Activated CD8-positive, alpha-beta memory T cell treated with anti-CD3 and anti-CD28 coated beads, Interleukin-2, amount 50 U/mL, for 4 hours (primary cell): Measurements from ENCODE around the gene ZNHIT3.
"Not testable (repeated sequence)": the region's sequence is repeated elsewhere in the genome, so short reads cannot be mapped to it uniquely, and the experiment has no call there.

Experiments
- DNase-seq: peaks from one replicate; pipeline ENCODE4 v3.0.0-alpha.2; 2020

The ZNHIT3 gene

DNA sequence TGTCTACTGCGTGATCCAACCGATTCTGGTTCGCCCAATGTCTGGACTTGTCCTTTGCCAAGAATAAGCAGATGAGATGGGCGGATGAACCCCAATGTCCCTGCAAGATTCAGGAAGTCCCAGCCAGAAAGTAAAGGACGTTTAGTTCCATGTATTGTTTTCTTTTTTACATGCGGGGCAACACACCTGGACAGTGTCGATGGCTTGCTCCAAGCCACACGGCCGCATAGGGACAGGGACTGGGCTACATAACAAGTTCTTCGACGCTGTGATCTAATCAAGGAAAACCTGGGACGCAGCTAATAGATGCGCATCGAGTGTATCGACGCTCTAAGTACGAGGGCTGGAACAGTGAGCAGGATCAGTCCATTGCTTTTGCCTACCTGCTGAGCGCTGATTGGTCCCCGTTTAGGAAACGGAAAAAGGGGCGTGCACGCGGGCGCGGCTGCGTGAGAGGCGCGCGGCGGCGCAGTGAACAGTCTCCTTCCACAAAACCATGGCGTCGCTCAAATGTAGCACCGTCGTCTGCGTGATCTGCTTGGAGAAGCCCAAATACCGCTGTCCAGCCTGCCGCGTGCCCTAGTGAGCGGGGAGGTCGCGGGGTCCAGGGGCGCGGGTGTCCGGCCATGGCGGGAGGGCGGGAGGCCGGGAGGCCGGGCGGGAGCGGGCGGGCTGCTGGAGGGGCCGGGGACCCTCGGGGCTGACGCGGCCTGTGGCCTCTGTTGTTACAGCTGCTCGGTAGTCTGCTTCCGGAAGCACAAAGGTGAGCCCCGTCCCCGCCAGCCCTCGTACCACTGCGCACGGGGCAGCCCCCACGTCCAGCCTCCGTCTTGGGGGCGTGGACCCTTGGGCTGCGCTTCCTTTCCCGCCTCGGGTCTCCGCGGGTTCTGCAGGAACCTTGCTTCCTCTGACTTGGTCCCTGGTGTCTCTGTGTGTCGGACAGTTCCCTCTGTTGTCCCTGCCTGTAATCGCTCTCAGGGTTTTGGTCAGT lies at the start of gene ZNHIT3:
Gene ZNHIT3, plus strand, starts transcription at position 478 of the 991 bp plus-strand sequence. Its CDS starts 19 bp downstream, at position 497.
- peak; percentile 86 for DNase-seq

DNA sequence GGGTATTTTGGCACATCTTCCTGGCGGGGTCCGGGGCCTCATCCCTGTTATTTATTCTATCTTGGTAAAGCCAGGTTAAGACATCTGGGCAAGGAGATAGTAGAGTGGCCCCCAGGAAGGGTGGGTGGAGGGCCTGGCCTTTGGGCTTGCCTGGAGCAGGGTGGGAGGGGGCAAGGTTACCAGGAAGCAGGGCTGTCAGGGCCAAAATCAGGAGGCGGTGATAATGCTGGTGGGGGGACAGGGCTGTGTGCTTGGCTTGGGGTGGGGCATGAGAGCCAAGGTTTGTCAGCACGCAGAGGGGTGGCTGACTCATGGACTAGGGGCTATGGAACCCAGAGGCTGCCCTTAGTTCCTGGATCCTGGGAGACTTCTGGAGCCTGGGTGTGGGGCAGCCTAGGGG lies 44.7 kb upstream of the ZNHIT3 start:
- not testable (repeated sequence) for DNase-seq

DNA sequence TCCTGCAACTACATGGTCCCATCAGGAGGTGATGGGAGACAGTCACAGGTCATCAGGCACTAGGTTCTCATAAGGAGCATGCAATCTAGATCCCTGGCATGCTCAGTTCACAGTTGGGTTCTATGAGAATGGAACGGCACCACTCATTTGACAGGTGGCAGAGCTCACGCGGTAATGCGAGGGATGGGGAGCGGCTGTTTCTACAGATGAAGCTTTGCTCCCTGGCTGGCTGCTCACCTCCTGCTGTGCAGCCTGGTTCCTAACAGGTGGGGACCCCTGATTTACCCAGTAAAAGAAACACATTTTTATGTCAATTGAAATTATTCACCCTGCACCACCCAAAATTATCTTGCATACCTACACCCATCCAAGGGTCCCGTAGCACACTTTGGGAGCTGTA lies 42.7 kb upstream of the ZNHIT3 start:
- DNase-seq: no peak

- DNase-seq: not testable (repeated sequence)
Measured at GRCh38 chr17:36449997-36450396, 36.5 kb upstream of the ZNHIT3 start.

DNA sequence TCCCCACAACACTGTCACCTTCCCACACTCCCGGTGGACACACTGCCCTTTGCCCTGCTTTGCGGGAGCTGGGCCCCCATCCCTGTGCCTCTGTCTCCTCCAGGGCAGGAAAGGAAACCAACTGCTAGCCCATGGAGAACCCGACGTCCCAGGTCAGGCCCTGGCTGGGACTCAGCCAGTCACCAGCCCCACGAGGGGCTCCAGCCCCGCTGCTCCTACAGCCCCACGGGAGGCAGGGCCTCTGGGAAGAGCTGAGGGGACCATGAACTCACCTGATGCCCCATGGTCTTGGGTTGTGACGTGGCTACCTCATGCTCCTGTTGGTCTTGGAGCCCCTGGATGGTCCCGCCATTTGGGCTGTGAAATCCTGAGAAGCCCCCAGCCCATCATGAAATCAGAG lies 33.6 kb upstream of the ZNHIT3 start:
- DNase-seq: not testable (repeated sequence)

GRCh38 chr17:36457701-36458100 lies 28.8 kb upstream of the ZNHIT3 start:
- not testable (repeated sequence) for DNase-seq

DNA sequence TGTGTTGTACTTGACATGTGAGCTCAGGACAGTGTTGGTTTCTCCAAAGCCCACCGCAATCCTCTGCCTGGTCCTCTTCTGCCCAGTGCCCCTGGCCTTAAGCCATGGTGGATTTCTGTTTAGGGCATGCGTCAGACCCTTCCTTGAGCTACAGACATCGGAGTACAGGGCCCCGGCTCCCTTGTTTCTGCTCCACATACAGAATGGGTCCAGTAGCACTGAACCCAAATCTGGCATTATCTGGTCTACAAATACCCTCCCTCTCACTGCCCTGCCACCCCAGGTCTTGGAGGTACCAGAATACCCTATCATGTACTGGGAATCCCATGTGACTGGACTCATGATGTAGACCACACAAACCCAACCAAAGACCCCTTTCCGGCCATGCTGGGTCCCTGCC lies 27.4 kb upstream of the ZNHIT3 start:
- no peak for DNase-seq

- no peak for DNase-seq
Measured at GRCh38 chr17:36459601-36460000, 26.9 kb upstream of the ZNHIT3 start.

- DNase-seq: no peak
Measured at GRCh38 chr17:36460265-36460937, 26.1 kb upstream of the ZNHIT3 start.

DNA sequence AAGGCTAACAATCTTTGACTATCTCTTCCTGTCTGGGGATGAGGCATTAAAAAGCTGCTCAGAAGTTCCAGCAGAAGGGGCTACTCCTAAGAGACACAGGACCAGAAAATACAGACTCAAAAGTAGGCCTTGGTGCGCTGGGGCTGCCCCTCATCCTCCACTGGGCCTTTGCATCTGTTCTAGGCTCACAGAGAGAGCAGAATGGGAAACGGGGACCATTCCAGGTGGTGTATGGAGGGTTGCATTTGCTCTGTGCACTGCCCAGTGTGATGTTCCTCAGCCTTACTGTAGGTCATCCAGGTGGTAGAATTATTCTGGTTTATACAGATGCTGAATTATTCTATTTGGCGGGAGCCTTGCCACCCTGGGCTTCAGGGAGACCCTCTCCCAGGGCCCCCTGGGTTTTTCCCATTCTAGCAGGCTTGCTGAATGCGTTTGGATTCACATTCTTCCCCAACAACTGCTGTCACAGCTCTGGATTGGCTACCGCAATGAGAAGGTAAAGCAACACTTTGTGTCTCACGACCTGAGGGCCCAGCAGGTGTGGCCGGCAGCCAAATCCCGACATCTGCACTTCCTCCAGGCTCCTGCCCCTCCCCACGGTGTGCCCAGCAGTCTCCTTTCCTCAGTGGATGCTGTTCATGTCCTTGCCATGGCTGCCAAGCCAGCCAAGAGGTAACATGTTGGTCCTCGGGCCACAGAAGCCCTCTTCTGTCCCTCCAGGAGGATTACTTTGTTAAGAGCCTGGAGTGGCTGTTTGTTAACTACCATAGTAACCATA lies 25.0 kb upstream of the ZNHIT3 start:
- no peak for DNase-seq

GRCh38 chr17:36463916-36464764 lies 22.3 kb upstream of the ZNHIT3 start:
- DNase-seq: peak; percentile 29

- DNase-seq: no peak
Measured at GRCh38 chr17:36464765-36465088, 21.8 kb upstream of the ZNHIT3 start.

- no peak for DNase-seq
Measured at GRCh38 chr17:36468903-36469635, 17.4 kb upstream of the ZNHIT3 start.

- DNase-seq: no peak
Measured at GRCh38 chr17:36469733-36470132, 16.7 kb upstream of the ZNHIT3 start.

DNA sequence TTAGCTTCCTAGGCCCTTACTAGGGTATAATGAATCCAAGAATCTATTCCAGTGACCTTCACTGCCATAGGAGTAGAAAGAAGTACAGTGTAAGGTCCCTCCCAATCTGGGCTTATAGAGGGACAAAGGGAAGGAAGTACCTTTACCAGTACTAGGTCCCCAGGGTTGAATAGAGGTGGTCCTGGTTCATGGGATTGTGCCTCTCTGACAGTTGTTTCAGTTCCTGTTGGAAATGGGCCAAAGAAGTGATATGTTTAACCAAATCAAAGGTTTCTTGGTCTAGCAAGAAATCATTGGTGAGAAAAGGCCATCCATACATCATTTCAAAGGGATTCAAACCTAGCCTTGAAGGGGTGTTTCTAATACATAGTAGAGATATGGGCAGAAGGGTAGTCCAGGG lies 16.0 kb upstream of the ZNHIT3 start:
- no peak for DNase-seq

DNA sequence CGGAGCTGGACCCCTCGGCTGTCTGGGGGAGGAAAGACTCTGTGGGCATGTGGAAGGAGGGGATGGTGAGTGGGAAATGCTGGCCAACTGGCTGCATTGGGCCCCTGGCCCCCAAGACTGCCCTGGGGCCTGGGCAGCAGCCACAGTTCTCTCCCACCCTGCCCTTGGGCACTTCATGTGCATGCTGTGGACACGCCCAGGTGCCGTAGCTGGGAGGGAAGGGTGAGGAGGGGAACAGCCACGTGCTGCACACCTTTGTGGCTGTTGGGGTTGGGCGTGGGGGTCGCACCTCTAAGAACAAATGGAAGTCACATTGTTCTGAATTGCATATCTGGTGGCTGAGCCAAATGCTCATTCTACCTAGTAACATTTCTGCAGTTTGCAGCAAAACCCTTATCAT lies 11.9 kb upstream of the ZNHIT3 start:
- DNase-seq: no peak

DNA sequence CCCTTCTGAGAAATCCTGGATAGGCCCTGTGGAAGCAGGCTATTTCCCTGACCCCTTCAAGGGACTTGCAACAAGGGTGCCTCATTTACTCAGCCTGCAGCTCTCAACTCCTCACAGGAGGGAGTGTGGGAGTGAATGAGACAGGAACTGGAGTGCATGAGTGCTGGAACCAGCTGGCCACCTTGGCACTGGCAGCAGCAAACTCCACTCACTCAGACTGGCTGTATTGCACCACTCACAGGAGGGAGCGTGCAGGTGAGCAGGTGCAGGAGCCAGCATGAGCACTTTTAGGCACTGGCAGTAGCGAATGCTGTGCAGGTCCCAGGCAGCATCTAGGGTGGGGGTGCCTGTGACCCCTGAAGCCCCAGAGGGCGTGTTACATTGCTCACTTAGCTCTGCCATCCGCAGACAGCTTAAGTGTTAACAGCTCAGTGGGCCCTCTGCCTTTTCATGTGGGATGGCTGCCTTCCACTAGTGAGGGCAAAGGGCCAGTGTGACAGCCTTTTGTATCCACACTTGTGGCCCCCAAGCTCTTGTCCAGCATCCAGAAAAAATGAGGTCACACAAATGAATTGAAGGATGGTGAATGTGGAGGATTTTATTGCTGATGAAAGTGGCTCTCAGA lies 11.0 kb upstream of the ZNHIT3 start:
- no peak for DNase-seq

DNA sequence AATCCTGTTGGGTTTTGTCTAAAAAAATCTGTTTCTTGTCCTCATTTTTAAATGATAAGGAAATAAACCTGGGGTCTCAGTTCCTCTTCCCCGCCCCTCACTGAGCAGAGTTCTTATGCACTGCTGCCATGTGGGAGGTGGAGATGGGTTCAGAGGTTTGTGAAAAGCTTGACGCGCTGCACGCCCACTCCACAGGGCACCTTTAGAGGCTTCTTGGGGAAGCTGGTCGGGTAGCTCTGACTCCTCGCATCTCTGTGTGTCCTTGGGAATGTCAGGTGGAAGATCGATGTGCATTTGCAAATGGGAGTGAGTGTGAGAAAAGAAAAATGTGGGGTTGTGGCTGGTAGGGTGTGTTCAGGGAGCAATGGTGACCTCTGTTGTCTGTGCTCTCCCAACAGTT lies 4.7 kb upstream of the ZNHIT3 start:
- DNase-seq: no peak

DNA sequence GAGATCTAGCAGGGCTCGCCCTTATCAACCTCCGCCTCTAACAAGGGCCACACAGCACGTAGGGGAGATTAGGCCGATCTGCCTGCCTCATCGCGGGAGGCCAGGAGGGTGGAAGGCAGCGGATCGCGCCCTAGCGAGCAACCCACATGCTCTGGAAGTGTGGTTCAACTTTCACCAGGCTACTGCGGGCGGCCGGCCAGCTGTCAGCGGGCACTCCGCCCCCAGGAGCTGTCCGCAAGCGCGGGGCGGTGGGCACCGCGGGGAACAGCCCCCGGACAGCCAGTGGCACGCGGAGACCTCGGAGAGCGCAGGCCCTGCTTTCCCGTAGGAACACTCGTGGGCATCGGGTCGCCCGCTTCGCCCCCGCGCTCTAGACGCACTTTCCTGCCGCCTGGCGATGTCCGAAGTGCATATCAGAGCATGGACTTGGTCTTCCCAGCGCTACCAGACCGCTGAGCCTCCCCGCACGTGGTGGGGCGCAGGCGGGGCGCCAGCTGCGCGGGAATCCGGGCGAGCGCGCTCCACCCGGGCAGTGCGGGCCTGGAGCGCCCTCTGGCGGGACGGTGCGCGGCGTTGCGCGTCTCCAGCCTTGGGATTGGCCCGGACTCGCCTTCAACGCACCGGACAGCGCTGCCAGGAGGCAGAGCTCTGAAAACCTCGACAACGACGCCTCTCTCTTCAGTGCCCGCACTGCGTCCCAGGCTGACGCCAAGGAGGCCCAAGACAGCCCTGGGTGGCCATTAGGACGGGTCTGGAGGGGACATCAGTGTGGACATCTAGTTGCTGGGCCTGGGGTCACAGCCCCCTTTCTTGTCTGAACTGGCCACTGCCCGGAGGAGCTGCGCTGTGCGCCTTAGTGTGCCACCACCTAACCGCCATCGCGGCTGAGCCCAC lies 3.6 kb upstream of the ZNHIT3 start:
- DNase-seq: peak; percentile 84

- DNase-seq: not testable (repeated sequence)
Measured at GRCh38 chr17:36484021-36484420, 2.5 kb upstream of the ZNHIT3 start.
